HG02840 (cell line): ENCODE measurements around the gene HACL1.

Experiments
- ATAC-seq: cut with Tn5 transposase; IDR thresholded peaks from one replicate; pipeline ENCODE4 v1.9.1; 2021; ENCODE audit warnings: mild to moderate bottlenecking, moderate library complexity, moderate number of reproducible peaks; ENCODE audit not compliant: unreplicated experiment, low FRiP score

The HACL1 gene

GRCh38 chr3:15585111-15585845, 16.1 kb downstream of the HACL1 start:
- ATAC-seq, result no peak

- no peak for ATAC-seq
These were observed 19.6 kb downstream of the HACL1 start for GRCh38 chr3:15581471-15582394.

GRCh38 chr3:15579051-15579450, 22.3 kb downstream of the HACL1 start:
- no peak for ATAC-seq

DNA sequence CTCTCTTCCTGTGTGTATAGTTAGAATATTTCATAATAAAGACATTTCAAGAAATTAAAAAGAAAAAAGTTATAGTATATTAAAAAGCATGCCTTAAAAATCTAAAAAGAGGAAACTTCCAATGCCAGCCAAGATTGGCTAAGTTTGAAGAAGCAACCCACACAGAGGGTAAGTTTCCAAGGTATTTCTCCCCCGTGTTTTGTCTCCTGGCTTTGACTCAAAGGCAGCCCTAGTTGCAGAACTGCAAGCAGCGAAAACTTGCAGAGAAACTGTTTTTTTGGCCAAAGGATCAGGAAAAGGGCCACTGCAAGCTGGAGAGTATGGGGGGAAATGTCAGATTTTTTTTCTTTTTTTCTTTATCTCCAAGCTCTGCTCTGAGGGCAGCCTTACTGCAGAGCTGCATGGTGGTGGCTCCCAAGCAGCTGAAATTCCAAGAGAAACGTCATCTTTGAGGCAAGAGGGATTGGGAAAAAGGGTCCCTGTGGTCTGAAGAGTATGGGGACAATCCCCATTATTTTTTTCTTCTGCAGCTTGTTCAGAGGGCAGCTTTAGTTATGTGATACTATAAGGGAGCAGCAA, 23.0 kb downstream of the HACL1 start:
- no peak for ATAC-seq

DNA sequence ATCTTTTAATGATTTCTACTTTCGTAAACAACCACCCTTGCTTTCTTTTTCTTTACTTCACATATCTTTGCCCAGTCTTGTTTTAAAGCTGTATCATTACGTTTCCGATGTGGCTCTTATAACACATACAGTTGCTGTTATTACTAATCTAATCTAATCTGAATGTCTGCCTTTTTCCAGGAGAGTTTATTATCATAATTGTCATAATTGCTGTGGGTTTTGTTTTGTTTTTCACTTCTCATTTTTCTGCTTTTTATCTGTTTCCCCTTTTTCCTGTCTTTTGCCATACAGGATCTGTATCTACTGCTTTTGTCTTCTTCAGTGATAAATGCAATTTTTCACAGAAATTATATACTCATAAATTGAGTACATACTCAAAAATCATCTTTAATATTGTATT, 24.9 kb downstream of the HACL1 start:
- no peak for ATAC-seq

DNA sequence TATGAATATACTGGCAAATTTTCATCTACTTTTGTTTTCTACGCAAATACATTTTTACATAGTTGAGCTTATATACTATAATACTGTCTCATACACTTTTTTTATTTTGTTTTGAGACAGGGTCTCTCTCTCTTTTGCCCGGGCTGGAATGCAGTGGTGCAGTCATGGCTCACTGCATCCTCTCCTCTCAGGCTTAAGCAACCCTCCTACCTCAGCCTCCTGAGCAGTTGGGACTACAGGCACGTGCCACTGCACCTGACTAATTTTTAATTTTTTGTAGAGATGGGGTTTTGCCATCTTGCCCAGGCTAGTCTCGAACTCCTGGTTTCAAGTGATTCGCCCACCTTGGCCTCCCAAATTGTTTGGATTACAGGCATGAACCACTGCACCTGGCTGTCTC, 25.9 kb downstream of the HACL1 start:
- no peak for ATAC-seq

DNA sequence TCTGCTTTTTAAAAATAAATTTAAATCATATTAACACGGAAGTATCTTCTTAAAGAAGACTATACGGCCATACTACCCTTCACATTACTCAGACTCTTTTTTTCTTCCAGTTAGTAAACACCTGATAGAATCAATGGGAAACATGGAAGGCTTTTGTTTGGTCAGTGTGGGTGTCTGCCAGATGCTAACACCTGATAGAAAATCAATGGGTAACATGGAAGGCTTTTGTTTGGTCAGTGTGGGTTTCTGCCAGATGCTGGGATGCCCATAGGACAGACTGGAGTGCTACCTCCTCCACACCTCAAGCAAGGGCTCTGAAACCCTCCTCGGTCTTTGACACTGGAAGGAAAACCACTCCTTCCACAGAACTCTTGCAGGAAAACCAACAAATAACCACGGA, 29.2 kb downstream of the HACL1 start:
- ATAC-seq, result no peak

DNA sequence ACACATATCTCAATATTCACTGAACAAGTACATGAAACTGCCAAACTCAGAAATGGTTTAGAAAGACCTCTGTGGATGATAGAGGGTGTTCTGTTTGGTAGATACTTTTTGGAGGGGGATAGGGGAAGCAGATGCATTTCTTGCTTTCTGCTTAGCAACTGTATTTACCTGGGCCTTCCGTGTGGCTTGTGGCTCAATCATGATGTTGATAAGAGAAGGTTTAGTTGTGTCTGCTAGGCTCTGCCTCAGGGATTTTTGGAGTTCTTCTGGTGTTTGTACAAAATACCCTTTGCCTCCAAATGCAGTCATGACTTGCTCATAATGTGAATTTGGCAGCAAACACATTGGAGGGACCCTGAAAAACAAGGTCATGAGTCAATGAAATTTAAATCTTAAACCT, 38.2 kb downstream of the HACL1 start:
- no peak for ATAC-seq

- no peak for ATAC-seq
These were observed 38.8 kb downstream of the HACL1 start for GRCh38 chr3:15562560-15562959.

DNA sequence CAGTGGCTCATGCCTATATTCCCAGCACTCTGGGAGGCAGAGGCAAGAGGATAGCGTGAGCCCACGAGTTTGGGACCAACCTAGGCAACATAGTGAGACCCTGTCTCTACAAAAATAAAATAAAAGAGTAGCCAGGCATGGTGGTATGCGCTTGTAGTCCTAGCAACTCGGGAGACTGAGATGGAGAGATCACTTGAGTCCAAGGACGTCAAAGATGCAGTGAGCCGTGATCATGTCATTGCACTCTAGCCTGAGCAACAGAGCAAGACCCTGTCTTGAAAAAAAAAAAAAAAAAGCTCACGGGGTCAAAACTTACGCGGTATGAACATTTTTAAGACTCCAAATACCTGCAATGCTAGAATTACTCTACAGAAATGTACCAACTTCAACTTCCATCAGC, 42.8 kb downstream of the HACL1 start:
- ATAC-seq, result no peak

GRCh38 chr3:15557511-15557946, 43.8 kb downstream of the HACL1 start:
- ATAC-seq, result no peak

- peak; percentile 69 for ATAC-seq
These were observed 44.9 kb downstream of the HACL1 start for GRCh38 chr3:15556512-15556911.

DNA sequence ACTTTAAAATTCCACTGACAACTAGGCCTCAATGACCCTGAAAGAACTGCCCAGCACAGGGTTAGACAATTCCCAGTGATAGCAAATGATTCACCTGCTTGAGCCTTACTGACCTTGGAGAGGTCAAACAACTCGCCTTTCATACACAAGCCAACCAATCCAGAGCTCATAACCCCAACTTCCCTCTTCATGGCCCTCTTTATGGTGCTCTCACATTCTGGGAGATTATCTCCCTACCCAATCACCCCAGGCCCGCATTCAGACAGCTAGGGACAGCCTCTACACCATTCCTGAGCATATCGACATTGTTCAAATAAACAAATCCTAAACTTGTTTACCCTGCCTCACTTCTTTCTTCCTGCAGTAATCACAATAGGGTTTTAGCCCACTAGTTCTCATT, 47.6 kb downstream of the HACL1 start:
- no peak for ATAC-seq

- ATAC-seq, result no peak
These were observed 49.5 kb downstream of the HACL1 start for GRCh38 chr3:15551902-15552301.

DNA sequence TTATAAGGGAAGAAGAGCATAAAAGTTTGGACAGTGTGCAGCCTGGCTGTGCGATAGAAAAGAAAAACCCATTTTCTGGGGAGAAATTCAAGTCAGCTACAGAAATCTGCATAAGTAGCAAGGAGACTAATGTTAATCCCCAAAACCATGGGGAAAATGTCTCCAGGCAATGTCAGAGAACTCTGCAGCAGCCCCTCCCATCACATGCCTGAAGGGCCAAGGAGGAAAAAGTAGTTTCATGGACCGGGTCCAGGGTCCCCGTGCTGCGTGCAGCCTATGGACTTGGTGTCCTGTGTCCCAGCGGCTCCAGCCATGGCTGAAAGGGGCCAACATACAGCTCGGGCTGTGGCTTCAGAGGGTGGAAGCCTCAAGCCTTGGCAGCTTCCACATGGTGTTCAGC, 51.5 kb downstream of the HACL1 start:
- ATAC-seq, result no peak

DNA sequence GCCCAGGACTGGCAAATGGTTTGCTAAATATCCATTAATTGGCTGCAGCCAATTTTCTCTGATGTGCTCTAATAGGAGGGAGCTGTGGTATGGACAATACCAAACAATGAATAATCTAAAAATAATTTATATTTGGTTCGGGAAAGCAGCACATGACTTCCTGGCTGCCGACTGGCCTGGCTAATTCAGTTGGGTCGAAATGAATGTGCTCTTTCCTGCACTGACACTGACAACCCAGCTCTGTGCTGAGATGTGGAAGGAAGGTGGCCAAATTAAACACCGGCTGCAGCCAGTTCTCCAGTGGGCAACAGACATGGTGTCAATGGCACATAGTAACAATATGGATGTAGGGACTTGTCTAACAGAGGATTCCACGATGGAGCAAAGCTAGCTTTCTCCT, 58.8 kb downstream of the HACL1 start:
- ATAC-seq, result no peak

DNA sequence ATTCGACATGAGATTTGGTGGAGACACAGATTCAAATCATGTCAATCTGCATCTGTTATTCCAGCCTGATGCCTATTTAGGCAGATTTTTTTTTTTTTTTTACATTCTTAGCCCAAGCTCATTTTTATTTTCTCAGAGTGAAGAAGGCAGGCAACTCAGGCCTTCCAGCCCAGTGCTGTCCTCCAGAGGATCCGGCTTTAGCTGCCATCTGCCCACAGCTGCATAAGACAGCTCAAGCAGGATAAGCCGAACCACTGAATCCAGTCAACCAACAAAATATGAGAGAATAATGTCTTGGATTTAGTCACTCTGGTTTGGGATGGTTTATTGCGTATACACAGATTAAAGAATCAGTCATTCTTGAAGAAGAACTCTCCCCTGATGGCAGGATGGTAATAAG, 60.0 kb downstream of the HACL1 start:
- no peak for ATAC-seq

DNA sequence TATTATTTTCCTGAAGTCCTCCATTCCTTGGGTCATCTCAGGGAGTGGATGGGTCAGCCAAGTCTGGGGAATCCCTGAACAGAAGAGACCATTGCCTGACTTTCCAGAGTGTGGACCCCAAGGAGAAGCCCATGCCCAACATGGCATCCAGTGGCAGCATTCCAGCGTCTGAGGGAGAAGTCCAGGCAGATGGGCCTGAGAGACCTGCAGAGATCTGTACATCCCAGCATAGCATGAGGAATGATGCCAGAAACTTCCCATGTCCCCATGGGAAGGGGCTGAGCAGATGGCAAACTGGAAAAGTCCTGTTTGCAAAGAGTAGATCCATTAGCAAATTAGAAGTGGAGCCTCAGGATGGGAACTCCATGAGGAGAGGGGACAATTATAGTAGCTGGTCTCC, 62.3 kb downstream of the HACL1 start:
- no peak for ATAC-seq

- no peak for ATAC-seq
These were observed 63.0 kb downstream of the HACL1 start for GRCh38 chr3:15538345-15538744.

GRCh38 chr3:15536856-15537255, 64.5 kb downstream of the HACL1 start:
- no peak for ATAC-seq

- ATAC-seq, result no peak
These were observed 65.6 kb downstream of the HACL1 start for GRCh38 chr3:15535732-15536131.
